GM19324 (cell line): ENCODE data around the gene PAPPA.
A peak's percentile ranks its signal among the peaks of the same experiment; 100 is the strongest.

ENCODE experiments used
- ATAC-seq: cut with Tn5 transposase; IDR thresholded peaks from one replicate; pipeline ENCODE4 v1.9.1; 2021; ENCODE audit warnings: mild to moderate bottlenecking, moderate library complexity; ENCODE audit not compliant: unreplicated experiment, low FRiP score

The PAPPA gene

DNA sequence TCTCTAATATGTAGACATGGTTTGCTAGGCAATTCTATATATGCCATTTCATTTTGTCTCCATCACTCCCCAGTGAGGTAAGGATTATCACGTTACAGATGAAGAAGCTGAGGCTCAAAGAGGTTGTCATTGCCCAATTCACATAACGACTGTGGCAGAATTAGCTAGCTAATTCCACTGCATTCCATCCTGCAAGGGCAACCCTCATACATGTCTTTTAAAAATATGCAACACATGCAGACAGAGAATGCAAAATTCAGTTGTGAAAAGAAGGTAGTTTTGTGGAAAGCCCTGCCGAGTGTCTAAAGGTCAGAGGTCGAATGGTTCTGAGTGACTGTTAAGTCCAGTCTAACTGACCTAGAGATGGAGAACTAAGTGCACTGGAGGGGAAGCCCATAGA is 219.2 kb downstream of the PAPPA start:
- ATAC-seq, result no peak

DNA sequence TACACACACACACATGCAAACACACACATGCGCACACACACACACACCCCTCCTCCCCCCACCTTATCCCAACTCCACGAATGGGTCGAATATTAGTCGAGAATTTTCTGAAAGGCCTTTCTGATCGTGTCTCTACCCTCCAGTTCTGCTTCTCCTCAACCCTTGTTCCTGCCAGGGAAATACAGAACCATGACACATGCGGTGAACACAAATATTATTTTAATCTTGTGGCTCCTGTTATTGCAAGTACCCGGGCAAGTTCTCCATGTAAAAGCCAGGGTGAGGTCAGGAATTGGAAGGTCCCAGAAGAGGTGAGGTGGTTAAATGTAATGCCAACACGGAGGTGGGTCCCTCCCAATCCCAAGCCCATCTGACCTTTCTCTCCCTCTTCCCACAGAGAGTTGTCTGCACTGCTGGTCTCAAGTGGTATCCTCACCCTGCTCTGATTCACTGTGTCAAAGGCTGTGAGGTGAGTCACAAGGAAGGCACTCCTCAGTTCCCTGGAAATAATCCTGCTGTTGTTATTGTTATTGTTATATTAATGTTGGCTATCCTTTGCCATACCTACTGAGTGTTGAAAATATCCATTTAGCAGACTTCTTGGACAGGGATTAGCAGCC is 223.7 kb downstream of the PAPPA start:
- no peak for ATAC-seq

DNA sequence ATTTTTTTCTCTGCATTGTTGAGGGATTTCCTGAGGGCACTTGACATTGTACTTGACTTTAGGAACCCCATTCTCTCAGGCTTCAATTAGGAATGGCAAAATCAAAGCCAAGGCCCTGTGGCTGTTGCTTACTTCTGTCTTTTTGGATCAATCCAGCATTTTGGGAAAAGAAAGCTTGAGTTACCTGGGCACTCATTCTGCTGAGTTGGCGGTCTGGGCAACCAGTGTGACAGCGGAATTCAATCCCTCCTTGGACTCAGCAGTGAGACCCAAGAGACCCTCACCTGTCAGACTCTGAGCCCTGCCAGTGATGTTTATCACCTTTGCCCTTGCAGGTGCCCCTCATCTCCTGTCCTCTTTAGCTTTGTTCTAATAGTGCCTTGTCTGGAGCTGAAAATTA is 225.3 kb downstream of the PAPPA start:
- no peak for ATAC-seq

DNA sequence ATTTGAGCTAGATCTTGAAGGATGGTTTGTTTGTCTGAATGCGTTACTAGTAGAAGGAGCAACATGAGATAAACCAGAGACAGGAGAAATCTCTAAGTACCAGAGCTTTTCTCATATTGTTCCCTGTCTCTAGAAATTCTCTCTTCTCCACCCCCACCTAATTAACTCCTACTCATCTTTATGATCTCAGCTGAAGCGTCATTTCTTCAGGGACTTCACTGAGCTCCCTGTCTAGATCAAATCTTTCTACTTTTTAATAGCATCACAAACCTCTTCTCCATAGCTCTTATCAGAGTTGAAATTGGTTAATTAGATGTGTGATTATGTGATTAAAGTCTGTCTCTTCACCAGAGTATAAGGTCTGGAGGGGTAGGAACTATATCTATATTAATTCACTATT is 226.2 kb downstream of the PAPPA start:
- no peak for ATAC-seq

DNA sequence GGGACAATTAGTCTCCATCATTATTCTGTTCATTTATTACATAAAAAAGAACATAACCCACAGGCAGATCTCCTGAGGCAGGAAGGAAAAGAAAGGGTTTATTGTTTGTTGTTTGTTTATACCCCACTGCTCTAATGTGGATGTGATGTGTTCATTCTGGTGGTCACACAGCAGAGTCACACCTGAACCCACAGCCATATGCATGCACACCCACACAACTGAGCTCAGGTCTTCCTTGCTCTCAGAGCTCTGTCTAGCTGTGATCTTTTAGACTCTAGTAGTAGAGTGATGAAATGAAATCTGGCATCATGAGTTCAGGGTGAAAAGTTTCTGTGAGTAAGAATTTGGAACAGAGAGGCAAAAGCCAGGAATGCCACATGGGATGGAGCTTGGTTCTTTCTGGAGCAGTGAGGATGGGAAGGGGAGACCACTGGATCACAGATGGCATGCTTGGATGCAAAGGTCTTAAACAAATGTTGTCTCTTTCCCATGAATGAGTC is 227.0 kb downstream of the PAPPA start:
- no peak for ATAC-seq

DNA sequence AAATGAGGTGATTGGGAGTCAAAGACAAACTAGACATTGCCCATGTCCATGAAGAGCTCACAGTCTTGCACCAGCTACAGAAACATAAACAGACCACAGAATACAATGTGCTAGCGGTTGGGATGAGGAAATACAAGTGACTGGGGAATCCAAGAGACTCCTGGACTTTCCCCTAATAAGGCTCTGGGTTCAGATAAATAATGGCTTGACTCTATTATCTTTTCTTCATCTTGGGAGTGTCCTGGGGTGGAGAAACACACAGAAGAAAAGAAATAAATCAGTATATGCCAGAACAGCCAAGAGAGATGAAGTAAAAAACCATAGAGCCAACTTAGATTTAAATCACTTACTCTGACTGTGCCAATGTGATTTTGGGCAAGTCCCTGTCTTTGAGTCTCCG is 227.8 kb downstream of the PAPPA start:
- no peak for ATAC-seq

DNA sequence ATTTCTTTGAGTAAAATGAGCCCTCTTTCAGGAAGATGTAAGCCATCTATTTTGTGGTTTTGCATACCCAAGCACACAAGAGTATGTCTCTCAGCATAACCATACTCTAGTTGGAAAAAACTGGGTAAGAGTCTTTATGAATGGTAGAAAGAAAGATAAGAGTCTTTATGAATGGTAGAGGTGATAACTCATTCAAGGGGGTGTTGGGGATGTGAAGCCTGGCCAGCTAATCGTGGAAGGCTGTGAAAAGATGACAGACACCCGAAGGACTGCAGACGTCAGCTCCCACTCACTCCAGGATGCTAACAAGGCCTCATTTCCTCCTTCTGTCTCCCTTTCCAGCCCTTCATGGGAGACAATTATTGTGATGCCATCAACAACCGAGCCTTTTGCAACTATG is 228.5 kb downstream of the PAPPA start:
- ATAC-seq, result no peak

DNA sequence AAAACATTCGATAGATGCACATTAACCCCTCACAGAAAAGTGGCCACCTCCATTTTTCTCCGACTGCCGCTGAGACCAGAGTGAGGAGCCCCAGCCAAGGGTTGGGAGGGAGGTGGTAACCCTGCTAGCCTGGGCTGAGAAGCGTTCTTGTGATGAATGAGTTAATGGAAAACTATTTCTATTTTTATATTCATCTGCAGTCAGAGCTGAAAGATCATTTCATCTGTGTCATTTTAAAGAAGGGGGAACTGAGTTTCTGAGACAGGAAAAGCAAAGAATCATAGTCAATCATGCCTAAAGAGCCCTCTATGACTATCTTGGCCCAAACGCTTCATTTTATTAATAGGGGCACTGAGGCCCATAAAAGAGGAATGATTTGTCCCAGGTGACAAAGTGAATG is 229.5 kb downstream of the PAPPA start:
- no peak for ATAC-seq

DNA sequence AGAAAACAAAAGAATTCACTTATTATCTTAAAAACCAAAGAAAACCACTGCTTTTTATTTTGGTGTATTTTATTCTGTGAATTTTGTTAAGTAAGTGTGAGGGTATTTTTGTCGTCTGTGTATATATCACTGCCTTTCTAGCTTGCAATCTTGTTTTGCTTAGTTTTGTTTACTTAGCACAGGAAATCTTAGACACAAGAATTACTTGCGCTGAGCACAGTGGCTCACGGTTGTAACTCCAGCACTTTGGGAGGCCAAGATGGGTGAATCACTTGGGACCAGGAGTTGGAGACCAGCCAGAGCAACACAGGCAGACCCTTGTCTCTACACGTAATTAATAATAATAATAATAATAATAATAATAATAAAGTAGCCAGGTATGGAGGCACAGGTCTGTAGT is 230.3 kb downstream of the PAPPA start:
- ATAC-seq, result no peak

DNA sequence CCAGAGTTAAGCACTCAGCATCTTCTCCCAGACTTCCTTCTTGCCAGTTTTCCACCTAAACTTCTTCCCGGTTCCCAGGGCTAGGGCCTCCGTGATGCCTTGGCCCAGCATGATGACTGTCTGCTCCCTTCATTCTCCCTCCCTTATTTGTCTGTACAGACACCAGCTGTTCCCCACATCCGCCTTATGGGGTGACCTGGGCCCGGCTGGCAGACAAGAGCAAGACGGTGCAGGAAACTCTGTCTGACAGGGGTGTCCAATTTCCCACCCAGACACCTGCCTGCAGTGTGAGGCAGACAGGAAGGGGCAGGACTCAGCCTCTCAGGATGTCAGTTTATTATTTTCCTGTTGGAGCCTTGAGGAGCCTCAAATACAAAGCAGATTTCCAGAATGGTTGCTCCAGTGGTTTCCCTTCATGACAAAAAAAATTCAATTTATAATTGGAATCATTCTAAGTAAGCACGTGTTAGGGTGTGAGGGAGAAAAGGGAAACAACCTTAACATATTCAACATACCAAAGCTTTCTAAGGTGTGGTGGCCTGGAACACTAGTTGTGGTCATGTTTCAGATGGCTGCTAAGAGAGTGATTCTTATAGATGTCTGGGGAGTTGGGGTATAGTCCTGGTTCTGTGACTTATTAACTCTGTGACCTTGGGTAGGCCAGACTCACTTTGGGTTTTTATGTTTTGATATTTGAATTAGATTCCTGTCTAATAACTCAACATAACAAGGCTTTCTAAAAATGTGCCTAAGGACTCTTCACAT is 234.5 kb downstream of the PAPPA start:
- peak; percentile 72 for ATAC-seq

DNA sequence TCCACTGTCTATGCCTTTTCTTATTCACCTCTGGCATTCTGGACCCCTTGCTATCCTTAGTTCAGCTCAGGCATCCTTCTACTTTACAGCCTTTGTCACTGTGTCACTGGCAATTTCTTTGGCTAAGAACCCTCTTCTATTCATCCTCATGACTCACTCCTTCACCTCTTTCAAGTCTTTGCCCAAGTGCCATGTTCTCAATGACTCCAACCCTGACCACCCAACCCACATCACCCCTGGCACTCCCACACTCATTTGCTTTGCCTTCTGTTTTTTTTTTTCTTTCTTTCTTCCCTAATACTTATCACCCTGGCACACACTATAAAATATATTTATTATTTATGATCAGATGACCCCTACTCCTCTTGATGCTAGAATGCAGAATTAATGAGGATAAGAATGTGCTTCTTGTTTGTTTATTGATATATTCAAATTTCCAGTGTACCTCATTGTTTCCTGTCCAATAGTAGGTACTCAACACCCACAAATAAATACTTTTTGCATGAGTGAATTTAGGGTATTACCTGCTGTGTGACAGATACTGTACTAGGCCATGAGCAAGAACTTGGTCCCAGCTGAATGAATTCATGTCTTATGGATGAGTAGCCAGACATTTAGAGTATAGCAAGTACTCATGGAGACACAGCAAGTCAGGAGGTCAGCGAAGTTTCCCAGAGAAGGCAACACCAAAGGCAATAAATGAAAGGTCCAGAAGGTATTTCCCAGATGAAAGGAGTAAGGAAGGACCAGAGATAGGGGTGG is 236.1 kb downstream of the PAPPA start:
- no peak for ATAC-seq

DNA sequence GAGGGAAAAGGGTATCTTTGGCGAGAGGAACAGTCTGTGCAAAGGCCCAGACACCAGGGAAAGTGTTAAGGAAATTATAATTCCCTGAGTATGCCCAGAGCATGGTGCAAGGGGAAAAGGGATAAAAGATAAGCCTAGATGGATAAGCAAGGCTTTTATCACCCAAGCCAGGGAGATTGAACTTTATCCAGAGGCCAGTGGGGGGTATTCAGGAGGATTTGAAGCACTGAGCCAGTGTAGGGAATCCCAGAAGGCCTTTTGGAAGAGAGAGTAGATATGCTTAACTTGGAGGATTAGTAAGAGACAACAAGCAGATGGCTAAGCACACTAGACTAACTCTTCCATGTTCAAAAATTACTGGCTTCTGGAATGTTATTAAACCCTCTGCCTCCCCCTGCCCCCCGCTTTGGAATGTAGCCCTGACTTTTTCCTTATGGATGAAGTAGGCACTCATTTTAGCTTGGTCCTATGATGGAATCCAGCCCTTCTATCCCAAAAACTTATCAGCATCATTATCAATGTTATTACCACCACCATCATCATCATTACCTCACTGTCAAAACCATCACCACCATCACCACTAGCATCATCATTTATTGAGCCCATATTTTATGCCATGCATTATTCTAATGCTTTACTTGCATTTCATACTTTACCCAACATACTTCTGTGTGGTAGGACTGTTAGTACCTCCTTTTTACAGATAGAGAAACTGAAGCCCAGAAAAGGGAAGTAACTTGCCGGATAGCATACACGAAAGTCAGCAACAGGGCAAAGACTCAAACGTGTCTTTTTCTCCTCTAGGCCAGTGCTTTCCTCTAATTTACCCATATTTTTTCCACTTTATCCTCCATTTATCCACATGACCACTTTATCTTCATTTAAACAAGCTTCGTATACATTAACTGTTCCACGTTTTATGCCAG is 237.0 kb downstream of the PAPPA start:
- ATAC-seq, result peak; percentile 77

DNA sequence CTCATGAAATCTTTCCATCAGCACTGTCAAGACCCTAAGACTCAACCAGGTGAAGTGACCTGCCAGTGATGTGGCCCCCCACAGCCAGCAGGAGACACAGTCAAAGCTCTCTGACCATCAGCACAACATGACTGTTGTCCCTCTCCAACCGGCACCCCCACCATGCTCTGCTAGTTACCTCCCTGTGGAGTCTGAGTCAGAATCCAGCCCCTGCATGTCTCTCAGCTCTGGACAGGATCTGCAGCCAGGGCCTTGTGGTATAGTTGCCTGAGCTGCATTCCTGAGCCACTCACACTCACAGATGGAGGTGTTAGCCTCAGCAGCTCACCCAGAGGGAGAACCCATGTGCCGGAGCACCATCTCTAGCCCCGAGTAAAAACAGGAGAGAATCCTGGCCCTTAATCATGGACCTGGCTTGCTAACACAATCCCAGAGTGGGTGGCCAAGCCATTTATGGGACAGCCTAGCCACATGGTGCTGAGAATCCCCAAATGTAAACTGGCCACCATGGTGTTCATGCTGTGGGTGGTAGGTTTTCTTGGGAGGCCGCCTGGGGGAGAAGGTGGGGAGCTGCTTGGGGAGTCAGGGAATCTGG is 237.8 kb downstream of the PAPPA start:
- ATAC-seq, result peak; percentile 9

DNA sequence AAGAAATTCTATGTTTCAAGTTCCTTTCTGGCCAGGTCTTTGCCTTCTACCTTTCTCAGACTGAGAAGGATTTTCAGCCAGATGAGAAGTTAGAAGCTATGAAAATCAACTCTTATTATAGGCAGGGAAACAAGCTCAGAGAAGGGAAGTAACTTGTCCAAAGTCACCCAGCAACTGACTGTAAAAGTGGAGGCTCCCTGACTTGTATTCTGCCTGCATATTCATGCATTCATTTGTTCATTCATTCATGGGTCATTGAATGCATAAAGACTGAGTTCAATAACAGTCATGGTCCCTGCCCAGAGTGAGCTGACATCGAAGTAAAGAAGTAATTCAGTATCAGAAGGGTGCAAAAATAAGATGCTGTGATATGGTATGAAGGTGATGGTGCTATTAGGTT is 239.6 kb downstream of the PAPPA start:
- no peak for ATAC-seq

DNA sequence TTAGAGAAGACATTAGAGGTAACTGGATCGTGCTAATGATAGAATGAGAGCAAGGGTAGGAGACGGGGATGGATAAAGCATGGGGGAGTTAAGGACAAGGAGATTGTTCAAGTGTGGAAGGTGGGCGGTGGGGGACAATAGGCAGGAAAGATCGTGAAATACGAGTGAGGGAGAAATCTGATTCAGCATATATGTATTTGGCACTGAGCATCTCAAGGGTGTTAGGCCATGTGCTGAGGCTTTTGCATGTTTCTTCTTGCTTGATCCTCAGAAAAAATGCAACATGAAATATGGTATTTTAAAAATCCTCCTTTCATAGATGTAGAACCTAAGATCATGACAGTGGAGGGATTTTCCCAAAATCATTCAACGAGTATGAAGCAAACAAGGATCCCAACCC is 240.5 kb downstream of the PAPPA start:
- ATAC-seq, result no peak

DNA sequence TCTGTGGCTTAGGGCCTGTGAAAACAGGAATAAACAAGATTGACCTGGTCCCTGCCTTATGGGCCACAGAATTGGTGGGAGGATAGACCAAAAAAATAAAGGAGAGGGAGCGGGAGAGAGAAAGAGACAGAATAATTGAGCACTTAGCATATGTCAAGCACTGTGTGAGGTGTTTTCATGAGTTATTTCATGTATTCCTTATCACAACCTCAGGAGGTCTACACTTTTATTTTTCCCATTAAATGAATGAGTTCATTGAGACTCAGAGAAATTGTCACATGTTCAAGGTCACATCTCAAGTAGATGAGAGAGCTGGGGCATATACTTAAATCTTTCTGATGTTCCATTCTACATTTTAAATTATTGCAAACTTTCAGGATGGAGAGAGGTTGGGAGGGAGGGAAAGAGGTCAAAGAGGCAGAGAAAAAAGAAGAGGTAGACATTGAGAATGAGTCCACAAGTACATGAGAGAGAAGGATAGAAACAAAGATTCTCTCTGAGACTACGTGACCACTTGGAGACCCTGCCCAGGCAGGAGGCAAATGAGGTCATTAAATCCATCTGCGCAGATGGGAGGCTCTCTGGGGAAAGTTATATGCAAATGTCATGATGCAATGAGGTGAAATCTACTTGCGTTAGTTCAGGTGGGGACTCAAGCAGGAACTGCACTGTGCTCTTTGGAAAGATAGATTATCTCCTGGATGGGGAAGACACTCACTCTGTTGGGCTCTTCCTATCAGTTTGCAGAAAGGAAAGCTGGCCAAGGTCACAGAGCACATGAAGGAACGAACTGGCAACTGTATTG is 241.5 kb downstream of the PAPPA start:
- no peak for ATAC-seq

DNA sequence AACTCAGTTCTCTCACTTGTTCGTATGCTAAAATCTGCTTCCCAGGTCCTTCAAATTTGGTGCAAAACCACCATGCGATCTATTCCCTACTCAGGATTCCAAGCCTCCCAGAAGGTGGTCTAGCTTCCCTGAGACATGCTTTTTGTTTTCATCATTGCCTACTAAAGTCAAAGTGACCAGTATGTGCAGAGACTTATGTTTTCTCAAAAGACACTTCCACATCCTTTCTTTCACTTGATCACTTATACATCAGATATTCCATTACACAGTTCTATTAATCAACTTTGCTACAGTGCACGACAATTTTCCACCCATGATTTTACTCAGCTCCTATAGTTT is 242.1 kb downstream of the PAPPA start:
- ATAC-seq, result no peak

DNA sequence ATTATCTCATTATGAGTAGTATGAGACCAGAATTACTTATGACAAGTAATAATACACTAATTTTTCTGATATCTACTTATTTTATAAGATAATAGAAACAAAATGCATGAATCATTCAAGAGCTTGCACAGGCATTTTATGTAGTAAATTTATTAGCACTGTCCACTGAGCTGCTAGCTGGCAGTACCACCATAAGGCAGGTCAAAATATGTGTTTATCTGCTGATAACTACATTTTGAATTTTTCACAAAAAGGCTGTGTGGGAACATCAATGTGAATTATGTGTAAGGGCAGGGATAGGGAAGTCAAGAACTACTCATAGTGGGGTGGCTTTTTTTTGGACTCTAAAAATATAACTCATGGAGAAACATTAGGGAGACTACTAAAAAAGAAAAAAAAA is 249.6 kb downstream of the PAPPA start:
- ATAC-seq, result no peak

DNA sequence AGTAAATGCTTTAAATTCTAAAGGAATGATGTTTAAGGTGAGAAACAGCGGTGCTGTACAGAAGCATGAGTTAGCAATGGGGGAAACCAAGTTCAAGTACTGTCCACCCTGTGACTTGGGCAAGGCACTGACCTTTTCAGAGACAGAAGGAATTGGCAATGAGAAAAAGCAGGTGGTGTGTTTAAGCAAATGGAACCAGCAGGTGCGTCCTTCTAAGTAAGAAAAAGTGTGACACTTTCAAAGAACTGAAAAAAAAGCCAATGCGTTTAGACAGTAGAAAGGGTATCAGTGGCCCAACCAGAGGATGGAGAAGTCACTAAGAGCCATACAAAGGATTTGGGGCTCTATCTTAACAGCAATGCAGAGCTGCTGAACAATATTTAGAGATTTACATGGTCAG is 250.6 kb downstream of the PAPPA start:
- no peak for ATAC-seq
